ENCODE measurements around the gene NOXRED1.

Gene NOXRED1

GRCh38 chr14:77376771-77377501, 46.4 kb downstream of the NOXRED1 start, which contains the start of the genes SAMD15 and TMED8:
SAMD15 (plus strand) TSS chr14:77377379; CDS start chr14:77377419, 40 bp downstream.
TMED8 (minus strand) TSS chr14:77377094; CDS start chr14:77377053, 41 bp downstream.
- Mint-ChIP-seq H3K27me3 (ENCODE audit: low read depth, poor library complexity) (no peaks in the 10 kb centered on the region), H3K4me1 (peaks cover 43% of the 10 kb centered on the region), H3K4me3 (peak within 1 kb of the TSS; percentile 92), H3K27ac (peak within 1 kb of the TSS; percentile 81), H3K36me3 (ENCODE audit: low read depth) (peaks cover 32% of the 10 kb centered on the region), H3K9me3 (no peaks in the 10 kb centered on the region)
- no peak for TF ChIP-seq CTCF (IDR thresholded peaks at IDR 0.05)
- DNase-seq, result peak; percentile 91

GRCh38 chr14:77375973-77376770, 47.2 kb downstream of the NOXRED1 start:
- H3K9me3 Mint-ChIP-seq, result no peaks in the 10 kb centered on the region
- peak overlapping the region; percentile 92 for H3K4me3 Mint-ChIP-seq
- peak overlapping the region; percentile 81 for H3K27ac Mint-ChIP-seq
- DNase-seq, result peak; percentile 25
- TF ChIP-seq CTCF (IDR thresholded peaks at IDR 0.05), result no peak
- no peaks in the 10 kb centered on the region for H3K27me3 Mint-ChIP-seq (ENCODE audit: low read depth, poor library complexity)
- H3K36me3 Mint-ChIP-seq (ENCODE audit: low read depth), result peaks cover 32% of the 10 kb centered on the region
- peaks cover 51% of the 10 kb centered on the region for H3K4me1 Mint-ChIP-seq

GRCh38 chr14:77375164-77375950, 48.0 kb downstream of the NOXRED1 start:
- TF ChIP-seq CTCF (IDR thresholded peaks at IDR 0.05), result no peak
- no peak for DNase-seq
- Mint-ChIP-seq H3K4me3 (peak overlapping the region; percentile 92), H3K36me3 (ENCODE audit: low read depth) (peaks cover 26% of the 10 kb centered on the region), H3K9me3 (no peaks in the 10 kb centered on the region), H3K27me3 (ENCODE audit: low read depth, poor library complexity) (no peaks in the 10 kb centered on the region), H3K27ac (no peak overlapping the region), H3K4me1 (peaks cover 51% of the 10 kb centered on the region)

GRCh38 chr14:77372304-77372841, 51.0 kb downstream of the NOXRED1 start:
- H3K4me1 Mint-ChIP-seq, result peaks cover 60% of the 10 kb centered on the region
- DNase-seq, result no peak
- peak overlapping the region; percentile 52 for H3K27ac Mint-ChIP-seq
- H3K27me3 Mint-ChIP-seq (ENCODE audit: low read depth, poor library complexity), result no peaks in the 10 kb centered on the region
- H3K36me3 Mint-ChIP-seq (ENCODE audit: low read depth), result peaks cover 26% of the 10 kb centered on the region
- no peaks in the 10 kb centered on the region for H3K9me3 Mint-ChIP-seq
- TF ChIP-seq CTCF (IDR thresholded peaks at IDR 0.05), result no peak
- peak overlapping the region; percentile 14 for H3K4me3 Mint-ChIP-seq

GRCh38 chr14:77369285-77369684, 54.0 kb downstream of the NOXRED1 start:
- Mint-ChIP-seq H3K27ac (peak overlapping the region; percentile 91), H3K27me3 (ENCODE audit: low read depth, poor library complexity) (no peaks in the 10 kb centered on the region), H3K36me3 (ENCODE audit: low read depth) (peaks cover 15% of the 10 kb centered on the region), H3K4me1 (peaks cover 40% of the 10 kb centered on the region), H3K4me3 (no peak overlapping the region), H3K9me3 (no peaks in the 10 kb centered on the region)
- DNase-seq, result no peak
- TF ChIP-seq CTCF (IDR thresholded peaks at IDR 0.05), result no peak

All from nephron progenitor cell (in vitro differentiated cells).